NOMO-1 (cell line): Measurements from ENCODE around the gene TACSTD2.
"Not testable (repeated sequence)": the region's sequence is repeated elsewhere in the genome, so short reads cannot be mapped to it uniquely, and the experiment has no call there.

ENCODE experiments used
- DNase-seq, 2 experiments: peaks; one replicate each; lab custom pipeline; 2025; ENCODE audit not compliant: unreplicated experiment in 2 of 2; lab: John Stamatoyannopoulos, UW

TACSTD2 gene

GRCh38 chr1:58568271-58568860 lies 8.7 kb downstream of the TACSTD2 start:
- no peak for DNase-seq

- no peak for DNase-seq
Observed at GRCh38 chr1:58566339-58566738, 10.7 kb downstream of the TACSTD2 start.

GRCh38 chr1:58563715-58564114 lies 13.3 kb downstream of the TACSTD2 start:
- DNase-seq = not testable (repeated sequence)

GRCh38 chr1:58561633-58562032 lies 15.4 kb downstream of the TACSTD2 start:
- no peak for DNase-seq

- DNase-seq = no peak
Observed at GRCh38 chr1:58555393-58555792, 21.7 kb downstream of the TACSTD2 start.

GRCh38 chr1:58551186-58552140 lies 25.6 kb downstream of the TACSTD2 start:
- DNase-seq = no peak

GRCh38 chr1:58549291-58549690 lies 27.8 kb downstream of the TACSTD2 start:
- DNase-seq = not testable (repeated sequence)

- DNase-seq = peak in 1 of 2 experiments; percentile 31
Observed at GRCh38 chr1:58548371-58548770, 28.7 kb downstream of the TACSTD2 start.

- peak; percentile 95 to 98 for DNase-seq
Observed at GRCh38 chr1:58546520-58547308, 30.3 kb downstream of the TACSTD2 start, which contains the start of gene OMA1. OMA1 (minus strand) TSS chr1:58546726; CDS start chr1:58539294, 7,432 bp downstream.

- peak; percentile 63 to 76 for DNase-seq
Observed at GRCh38 chr1:58545591-58546519, 31.2 kb downstream of the TACSTD2 start.

- no peak for DNase-seq
Observed at GRCh38 chr1:58543260-58543659, 33.8 kb downstream of the TACSTD2 start.

- DNase-seq = no peak
Observed at GRCh38 chr1:58539553-58539952, 37.5 kb downstream of the TACSTD2 start.

- DNase-seq = no peak
Observed at GRCh38 chr1:58538821-58539220, 38.2 kb downstream of the TACSTD2 start.

- peak; percentile 36 to 58 for DNase-seq
Observed at GRCh38 chr1:58531842-58532241, 45.2 kb downstream of the TACSTD2 start.

- DNase-seq = no peak
Observed at GRCh38 chr1:58529284-58529683, 47.8 kb downstream of the TACSTD2 start.

GRCh38 chr1:58528518-58528917 lies 48.5 kb downstream of the TACSTD2 start:
- no peak for DNase-seq
